HG03565 (cell line): ENCODE measurements around the gene DDIT3.

Experiments used
- ATAC-seq: cut with Tn5 transposase; IDR thresholded peaks from one replicate; pipeline ENCODE4 v1.9.1; 2021; ENCODE audit warnings: mild to moderate bottlenecking, moderate library complexity; ENCODE audit not compliant: unreplicated experiment

DDIT3 gene

GRCh38 chr12:57470286-57470969, 49.9 kb downstream of the DDIT3 start:
- ATAC-seq, result no peak

GRCh38 chr12:57469296-57470164, 50.8 kb downstream of the DDIT3 start:
- no peak for ATAC-seq

GRCh38 chr12:57467915-57468314, 52.4 kb downstream of the DDIT3 start:
- ATAC-seq, result no peak

GRCh38 chr12:57467212-57467874, 53.0 kb downstream of the DDIT3 start:
- ATAC-seq, result no peak
